HG03095 (cell line): Measurements from ENCODE around the gene BIN2.
"Not testable (repeated sequence)": the region's sequence is repeated elsewhere in the genome, so short reads cannot be mapped to it uniquely, and the experiment has no call there.

ENCODE experiments used
- ATAC-seq: cut with Tn5 transposase; IDR thresholded peaks from one replicate; pipeline ENCODE4 v1.9.1; 2021; ENCODE audit warnings: moderate library complexity; ENCODE audit not compliant: unreplicated experiment

Gene BIN2

DNA sequence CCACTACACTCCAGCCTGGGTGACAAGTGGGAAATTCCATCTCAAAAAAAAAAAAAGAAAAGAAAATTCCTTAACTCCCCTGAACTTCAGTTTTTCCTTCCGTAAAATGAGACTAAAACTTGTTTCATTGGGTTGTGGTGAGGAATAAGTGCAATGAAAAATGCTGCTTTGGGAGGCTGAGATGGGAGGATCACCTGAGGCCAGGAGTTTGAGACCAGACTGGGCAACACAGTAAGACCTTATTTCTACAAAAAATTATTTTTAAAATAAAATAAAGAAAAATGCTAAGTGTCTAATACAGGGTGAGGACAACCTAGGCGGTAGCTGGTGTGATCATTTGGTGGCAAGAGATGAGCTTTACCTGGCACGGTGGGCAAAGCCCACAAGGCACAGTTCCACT is 60.6 kb downstream of the BIN2 start:
- no peak for ATAC-seq

DNA sequence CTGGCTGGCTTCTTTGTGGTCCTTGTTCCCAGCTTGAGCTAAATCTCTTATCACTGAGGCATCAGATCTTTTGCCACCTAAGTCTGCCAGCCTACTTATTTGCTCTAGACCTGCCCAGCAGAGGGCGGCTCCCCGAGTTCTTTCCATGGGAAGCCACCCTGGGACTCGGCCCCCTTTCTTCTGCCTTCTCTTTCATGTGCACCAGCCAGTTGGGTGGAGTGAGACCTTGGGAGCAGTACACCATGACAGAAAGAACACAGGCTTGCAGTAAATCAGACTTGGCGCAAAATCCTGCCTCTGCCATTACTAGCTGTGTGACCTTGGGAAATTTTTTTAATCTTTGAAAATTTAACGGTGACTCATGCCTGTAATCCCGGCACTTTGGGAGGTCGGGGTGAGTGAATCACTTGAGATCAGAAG is 61.2 kb downstream of the BIN2 start:
- no peak for ATAC-seq

DNA sequence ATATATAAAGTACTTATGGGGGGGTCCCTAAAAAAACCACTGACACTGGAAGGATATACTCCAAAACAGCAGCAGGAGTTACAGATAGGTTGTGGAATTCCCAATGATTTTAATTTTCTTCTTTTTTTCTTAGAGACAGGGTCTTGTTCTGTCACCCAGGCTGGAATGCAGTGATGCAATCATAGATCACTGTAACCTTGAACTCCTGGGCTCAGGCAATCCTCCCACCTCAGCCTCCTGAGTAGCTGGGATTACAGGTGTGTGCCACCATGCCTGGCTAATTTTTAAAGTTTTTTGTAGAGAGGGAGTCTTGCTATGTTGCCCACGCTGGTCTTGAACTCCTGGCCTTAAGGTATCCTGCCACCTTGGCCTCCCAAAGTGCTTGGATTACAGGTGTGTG is 64.4 kb downstream of the BIN2 start:
- not testable (repeated sequence) for ATAC-seq

DNA sequence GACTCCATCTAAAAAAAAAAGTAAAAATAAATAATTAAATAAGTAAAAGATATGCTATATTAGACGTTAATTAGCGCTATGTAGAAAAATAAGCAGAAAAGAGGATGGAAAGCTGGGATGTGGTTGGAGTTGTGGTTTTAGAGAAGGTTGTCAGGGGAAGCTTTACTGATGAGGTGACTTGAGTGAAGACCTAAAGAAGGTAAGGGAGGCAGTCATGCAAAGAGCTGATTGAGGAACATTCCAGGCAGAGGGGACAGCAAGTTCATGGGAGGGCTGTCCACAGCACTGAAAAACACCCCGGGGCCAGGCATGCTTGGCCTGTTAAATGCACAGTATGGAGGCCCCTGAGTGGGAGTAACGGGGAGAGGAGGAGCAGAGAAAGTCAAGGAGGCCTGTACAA is 69.4 kb downstream of the BIN2 start:
- no peak for ATAC-seq

DNA sequence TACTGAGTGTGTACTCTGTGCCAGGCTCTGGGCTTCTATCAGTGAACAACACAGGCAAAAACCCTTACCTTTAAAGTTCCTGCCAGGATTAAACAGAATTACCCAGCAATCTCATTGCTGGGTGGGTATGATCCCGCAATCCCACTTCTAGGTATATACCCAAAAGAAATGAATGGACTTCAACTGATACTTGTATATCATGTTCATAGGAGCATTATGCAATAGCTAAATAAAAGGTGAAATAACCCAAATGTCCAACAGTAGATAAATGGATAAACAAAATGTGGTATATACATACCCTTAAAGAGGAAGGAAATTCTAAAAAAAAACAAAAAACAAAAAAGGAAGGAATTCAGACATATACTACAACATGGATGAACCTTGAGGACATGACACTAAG is 70.7 kb downstream of the BIN2 start:
- ATAC-seq = no peak

DNA sequence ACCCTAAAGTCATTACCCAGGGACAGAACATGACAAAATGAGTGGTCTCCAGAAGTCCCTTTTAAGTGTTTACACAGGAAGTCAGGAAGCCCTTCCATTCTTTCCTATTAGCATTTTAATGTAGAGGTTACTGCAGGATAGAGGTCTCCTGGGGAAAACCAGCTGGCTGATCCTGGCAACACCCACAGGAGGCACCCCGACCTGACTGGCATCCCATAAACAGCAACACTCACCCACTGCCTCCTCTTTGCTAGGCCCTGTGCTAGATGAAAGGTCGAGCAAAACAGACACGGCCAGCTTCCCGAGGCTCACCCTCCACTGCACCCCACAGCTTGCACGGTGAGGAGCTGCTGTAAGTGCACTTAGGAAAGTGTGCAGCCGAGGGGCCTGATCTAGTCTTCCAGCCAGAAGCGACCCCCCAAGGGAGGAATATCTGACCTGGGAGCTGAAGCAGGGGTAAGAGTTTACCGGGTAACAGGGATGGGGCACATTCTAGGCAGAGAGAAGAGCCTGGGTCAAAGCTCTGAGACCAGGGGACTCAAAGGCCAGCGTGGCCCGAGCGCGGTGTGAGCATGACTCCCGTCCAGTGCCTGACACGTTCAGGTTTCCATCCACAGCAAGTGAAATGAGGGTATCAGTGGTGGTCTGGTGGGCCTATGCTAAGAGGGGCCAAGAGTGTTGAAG is 76.3 kb downstream of the BIN2 start:
- no peak for ATAC-seq

DNA sequence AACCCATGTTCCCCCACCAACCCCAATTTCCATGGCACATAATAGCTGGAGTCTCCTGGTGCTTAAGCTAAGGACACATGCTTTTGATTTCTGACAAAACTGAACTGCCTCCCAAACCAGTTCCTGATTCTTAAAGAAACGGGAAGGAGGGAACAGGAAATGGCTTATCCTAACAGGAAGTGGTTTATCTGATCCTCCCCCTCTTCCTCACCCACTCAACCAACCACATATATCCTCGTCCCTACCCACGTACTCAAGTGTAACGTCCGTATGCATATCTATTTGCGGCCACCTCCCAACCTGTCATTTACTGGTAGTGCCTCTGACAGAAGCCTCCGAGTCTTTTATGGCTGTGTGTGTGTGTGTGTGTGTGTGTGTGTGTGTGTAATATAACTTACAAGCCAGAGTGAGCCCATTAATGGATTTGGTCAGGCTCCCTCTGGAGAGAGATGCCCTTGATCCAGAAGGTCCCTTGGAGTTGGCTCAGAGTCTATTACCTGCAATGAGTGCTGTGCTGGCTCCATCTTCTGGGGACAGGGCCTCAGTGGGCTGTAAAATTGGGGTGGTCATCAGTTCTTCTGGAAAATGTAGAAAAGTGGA is 77.6 kb downstream of the BIN2 start:
- no peak for ATAC-seq

DNA sequence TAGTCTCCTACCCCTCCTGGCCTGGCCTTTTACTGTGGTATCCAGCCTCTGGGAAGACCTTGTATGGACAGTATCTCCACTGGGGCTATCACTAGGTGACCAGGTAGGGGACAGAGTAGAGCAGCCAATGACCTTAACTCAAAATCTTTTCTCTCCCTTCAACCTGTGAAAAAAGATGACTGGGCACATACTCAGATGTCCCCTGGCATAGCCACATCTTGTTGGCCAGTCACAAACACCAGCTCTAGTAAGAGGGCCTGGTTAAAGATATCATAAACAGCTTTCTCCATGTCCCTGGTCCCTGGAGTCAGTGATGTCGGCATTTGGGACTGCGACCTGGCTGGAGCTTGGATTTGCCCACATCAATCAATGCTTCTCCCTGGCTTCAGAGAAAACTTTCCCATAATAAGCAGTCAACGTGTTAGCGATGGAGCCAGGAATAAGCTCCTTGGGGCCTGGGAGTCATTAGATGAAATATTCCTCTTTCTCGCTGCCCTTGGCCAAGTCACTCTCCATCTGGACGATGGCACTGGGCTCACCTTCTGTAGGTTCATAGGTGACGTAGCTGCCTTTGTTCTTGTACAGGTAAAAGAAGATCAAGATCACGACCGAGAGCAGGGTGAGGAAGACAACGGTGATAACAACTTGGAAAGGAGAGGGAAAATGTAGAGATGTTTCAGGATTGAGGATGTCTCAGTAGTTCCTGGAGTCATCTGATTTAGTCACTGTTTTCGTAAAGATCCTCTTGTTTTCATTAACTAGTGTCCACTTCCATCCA is 78.3 kb downstream of the BIN2 start:
- ATAC-seq = no peak

DNA sequence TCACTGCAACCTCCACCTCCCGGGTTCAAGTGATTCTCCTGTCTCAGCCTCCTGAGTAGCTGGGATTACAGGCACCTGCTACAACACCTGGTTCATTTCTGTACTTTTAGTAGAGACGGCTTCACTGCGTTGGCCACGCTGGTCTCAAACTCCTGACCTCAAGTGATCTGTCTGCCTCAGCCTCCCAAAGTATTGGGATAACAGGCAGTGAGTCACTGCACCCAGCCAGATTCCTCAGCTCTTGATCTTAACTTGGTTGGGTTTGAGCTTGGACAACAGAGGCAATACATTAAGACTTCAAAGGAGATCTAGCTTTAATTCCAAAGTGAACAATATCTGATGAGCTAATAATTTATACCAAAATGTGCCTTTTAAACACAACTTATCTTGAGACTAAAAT is 79.7 kb downstream of the BIN2 start:
- ATAC-seq = no peak

DNA sequence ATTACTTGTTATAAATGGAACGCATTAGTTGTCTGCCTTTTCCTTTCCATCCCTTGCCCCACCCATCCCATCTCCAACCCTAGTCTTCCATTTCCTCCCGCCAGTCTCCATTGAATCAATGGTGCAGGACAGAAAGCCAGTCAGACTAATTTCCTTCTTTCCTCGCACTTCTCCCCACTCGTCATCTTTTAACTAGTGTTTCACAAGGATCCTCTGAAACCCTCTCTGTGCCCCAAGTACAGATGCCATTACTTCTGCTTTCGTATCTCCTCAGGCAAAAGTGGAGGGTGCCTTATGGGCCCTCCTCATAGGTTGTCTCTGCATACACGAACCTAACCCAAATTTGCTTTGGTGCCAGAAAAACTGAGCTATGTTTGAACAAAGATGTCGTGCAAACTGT is 81.1 kb downstream of the BIN2 start:
- no peak for ATAC-seq

DNA sequence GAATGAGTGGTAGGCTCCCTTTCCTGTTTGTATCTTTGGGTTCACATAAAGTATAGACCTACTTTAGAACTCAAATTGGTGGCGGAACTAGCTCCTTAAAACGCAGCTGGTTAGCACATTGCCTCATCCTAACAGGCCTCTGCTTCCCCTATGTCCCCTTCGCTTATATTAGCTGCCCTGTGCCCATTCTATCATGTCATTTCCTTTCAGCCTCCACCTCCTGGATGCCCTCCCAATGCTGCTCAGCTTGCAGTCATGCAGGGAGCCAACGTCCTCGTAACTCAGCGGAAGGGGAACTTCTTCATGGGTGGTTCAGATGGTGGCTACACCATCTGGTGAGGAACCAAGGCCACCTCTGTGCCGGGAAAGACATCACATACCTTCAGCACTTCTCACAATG is 81.9 kb downstream of the BIN2 start:
- ATAC-seq = no peak

DNA sequence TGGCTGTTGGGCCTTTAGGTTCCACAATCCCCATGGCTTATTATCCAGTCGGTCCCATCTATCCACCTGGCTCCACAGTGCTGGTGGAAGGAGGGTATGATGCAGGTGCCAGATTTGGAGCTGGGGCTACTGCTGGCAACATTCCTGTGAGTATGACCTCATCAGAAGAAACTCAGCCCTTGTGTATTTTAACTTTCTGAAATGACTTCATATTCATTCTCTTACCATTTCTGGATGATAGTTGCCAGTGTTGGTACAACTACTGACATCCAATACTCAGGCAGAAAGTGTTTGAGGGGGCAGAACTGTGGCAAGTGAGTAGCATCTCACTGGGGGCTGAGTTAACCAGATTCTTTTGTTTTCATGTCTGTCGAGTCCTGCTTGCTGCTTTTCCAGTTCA is 83.0 kb downstream of the BIN2 start:
- no peak for ATAC-seq

DNA sequence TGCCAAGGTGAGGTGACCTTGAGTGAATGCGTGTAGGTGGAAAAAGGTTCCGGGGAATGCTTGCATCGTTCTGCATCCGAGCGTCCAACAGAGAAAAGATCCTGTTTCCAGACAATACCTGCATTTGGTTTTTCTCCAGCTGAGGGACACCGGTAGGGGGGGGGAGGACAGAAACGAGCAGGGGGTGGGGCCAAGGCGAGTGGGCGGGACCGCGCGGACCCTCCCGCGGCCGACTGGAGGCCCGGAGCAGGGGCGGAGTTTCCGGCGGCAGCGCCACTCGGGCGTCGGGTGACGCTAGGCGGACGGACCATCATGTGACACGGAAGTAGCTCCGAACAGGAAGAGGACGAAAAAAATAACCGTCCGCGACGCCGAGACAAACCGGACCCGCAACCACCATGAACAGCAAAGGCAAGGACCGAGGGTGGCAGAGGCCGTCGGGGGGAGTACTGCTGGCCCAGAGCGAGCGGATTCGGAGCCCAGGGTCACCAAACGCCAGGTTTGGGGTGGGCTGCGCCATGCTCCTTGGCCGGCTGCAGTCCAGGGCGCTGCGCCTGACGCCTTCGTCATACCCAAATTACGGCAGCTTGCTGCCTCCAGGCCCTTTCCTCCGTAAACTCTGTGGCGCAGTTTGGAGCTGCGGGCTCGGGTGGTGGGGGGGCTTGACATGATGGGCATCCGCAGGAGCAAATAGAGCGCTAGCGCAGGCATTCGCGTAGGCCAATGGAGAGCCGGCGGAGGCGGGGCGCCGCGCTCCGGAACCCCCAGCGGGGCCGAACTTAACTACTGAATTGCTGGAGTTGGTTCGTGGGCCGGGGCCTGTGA is 85.3 kb downstream of the BIN2 start, which contains the start of gene DAZAP2:
TSS of gene DAZAP2 (plus strand) at position 317 of the 825 bp plus-strand sequence. CDS start at position 399, 82 bp downstream.
- peak; percentile 88 for ATAC-seq

DNA sequence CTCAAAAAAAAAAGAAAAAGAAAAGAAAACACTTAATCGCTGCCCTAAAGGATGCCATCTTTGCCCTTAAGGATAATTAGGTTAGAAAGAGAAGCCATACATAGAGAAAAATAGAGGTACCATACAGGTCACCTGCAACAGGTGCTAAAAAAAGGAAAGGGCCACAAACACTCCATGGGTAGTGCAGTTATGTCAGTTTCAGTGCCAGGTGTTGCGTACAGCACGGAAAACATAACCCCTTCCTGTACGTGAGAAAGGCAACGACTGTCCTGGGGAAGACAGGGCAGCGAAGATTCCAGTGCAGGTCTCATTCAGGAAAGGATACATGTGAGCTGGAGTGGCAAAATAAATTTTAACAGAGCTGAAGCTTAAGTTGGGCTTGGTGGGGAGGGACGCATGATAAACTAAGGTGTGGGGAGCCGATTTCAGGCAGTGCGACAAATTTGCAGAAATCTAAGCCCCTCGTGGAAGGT is 85.9 kb downstream of the BIN2 start:
- ATAC-seq = no peak

DNA sequence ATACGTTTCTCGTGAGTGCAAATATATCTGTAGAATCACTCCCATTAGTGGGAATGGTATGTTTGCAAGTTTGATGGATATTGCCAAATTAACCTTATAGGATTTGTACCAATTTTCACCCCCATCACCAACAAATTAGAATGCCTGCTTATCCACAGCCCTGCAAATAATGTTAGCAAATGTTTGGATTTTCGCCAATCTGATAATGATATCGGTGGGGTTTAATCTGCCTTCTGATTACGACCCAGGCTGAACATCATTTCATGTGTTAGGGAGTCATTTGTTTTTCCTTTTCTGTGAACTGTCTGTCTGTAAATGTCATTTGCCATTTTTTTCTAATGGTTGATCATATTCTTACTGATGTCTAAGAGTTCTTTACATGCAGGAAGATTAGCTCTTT is 89.4 kb downstream of the BIN2 start:
- no peak for ATAC-seq

DNA sequence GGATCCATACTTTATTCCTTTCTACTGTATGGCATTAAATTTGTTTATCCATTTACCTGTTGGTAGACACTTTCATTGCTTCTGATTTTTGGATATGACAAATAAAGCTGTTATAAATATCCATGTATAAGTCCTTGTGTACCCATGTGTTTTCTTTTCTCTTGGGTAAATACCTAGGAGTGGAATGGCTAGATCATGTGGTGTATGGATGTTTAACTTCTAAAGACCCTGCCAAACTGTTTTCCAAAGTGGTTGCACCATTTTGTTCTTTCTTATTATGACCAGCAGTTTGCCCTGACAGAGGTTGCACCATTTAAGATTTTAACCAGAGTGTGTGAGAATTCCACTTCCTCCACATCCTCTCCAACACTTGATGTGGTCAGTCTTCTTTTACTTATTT is 91.3 kb downstream of the BIN2 start:
- no peak for ATAC-seq
